A673 (cell line): ENCODE data around the gene RABIF.

Experiments used
- CTCF ChIP-seq: fragments of 300-800, 200-600 bp; sonication (generic); conservative IDR thresholded peaks from 2 replicates; pipeline ENCODE4 v1.5.1; 2017; ENCODE audit warnings: low read depth, mild to moderate bottlenecking, antibody characterized with exemption, low read length, moderate library complexity, mixed read lengths
- EZH2 ChIP-seq: fragments of 200-600 bp; sonication (generic); IDR thresholded peaks from 2 replicates; pipeline ENCODE4 v1.6.1; 2017; ENCODE audit warnings: borderline replicate concordance, low read depth, mild to moderate bottlenecking, mixed read lengths, antibody characterized with exemption, low read length; ENCODE audit not compliant: poor library complexity, severe bottlenecking

GRCh38 chr1:202923533-202923932 is 34.6 kb upstream of the RABIF start:
- no peak for TF ChIP-seq CTCF
- TF ChIP-seq EZH2 = no peak
